GM21528 (cell line): Measurements from ENCODE around the gene SLC22A4.
A peak's percentile ranks its signal among the peaks of the same experiment; 100 is the strongest.

Experiments
- ATAC-seq: cut with Tn5 transposase; IDR thresholded peaks from one replicate; pipeline ENCODE4 v1.9.1; 2021; ENCODE audit warnings: mild to moderate bottlenecking, moderate library complexity; ENCODE audit not compliant: unreplicated experiment, low FRiP score

The SLC22A4 gene

GRCh38 chr5:132272311-132273210 lies 21.6 kb upstream of the SLC22A4 start:
- no peak for ATAC-seq

DNA sequence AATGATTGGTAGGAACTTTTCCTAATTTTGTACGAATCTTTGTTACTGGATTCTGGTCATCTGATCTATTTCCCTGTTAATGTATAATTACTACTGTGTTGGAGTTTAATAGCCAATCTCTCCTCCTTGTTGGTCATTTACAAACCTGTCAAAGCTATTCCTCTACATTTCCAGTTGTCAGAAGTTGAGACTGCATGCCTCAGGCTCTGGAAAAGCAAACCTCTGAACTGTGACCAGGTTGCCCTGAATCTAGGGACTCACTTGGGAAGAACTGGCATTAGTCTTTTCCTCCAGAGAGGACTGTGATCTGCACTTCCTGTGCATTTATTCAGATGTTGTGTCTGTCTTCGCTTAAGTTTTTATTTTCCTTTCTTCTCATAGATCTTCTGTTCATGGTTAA lies 20.6 kb upstream of the SLC22A4 start:
- no peak for ATAC-seq

DNA sequence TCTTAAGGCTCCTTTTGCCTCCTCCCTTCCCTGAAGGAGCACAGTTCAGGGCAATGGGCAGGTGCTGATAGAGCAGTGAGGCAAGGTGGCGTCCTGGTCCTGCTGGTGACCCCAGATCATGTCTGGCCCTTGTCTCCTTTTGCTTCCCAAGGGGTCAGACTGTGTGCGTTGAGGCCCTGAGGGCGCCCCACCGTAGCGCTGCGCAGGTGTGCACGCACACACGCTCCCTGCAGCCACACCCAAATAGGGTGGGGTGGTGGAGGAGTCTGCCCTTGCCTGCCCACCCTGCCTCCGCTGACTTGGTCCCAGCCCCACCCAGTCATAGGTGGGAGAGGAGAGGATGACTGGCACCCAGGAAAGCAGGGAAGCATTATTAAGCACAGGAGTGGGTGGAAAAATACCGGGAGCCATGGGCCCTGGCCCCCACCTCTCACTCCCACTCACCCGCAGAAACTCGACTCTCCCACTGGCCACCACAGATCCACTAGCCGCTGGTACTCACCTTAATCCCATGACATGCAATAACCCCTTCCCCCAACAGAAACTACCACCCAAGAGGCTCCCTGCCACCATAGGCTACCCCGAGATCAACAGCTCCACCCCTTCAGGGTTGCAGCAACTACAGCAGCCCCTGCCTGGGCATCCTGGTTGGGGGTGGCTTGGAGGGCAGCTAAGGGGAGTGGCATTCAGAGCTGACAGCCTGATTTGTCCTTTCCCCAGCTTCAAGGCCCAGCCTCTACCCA lies 20.0 kb upstream of the SLC22A4 start:
- no peak for ATAC-seq

DNA sequence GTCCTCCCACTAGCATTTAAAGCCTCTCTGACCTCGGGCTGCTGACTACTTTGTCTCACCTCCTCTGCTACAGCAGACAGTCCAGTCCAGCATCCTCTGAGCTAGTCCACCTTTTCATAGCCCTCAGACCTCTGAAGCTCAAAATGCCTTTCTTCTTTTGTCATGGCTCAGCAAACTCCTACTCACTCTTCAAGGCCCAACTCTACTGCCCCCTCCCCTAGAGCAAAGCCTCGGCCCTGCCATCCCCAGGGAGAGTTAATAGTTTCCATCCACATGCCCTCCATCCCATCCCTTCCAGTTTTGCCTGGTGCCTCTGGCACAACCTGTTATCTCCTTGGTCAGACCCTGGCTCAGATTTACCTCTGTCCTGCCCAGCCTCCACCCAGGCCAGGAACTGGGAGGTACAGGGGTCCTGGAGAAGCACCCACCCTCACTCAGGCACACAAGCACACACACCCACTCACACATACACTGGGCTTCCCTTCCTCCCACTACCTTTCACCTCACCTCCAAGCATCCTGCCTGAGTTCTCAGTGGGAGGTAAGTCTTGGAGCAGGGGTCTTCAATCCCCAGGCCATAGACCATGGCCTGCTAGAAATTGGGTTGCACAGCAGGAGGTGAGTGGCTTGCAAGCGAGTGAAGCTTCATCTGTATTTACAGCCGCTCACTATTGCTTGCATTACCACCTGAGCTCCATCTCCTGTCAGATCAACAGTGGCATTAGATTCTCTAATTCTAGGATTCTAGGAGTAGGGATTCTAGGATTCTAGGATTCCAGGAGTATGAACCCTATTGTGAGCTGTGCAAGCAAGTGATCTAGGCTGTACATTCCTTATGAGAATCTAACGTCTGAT lies 18.6 kb upstream of the SLC22A4 start:
- ATAC-seq: no peak

- no peak for ATAC-seq
Measured at GRCh38 chr5:132277256-132277655, 16.9 kb upstream of the SLC22A4 start.

GRCh38 chr5:132277971-132278853 lies 16.0 kb upstream of the SLC22A4 start:
- ATAC-seq: no peak

- ATAC-seq: no peak
Measured at GRCh38 chr5:132279801-132280200, 14.4 kb upstream of the SLC22A4 start.

DNA sequence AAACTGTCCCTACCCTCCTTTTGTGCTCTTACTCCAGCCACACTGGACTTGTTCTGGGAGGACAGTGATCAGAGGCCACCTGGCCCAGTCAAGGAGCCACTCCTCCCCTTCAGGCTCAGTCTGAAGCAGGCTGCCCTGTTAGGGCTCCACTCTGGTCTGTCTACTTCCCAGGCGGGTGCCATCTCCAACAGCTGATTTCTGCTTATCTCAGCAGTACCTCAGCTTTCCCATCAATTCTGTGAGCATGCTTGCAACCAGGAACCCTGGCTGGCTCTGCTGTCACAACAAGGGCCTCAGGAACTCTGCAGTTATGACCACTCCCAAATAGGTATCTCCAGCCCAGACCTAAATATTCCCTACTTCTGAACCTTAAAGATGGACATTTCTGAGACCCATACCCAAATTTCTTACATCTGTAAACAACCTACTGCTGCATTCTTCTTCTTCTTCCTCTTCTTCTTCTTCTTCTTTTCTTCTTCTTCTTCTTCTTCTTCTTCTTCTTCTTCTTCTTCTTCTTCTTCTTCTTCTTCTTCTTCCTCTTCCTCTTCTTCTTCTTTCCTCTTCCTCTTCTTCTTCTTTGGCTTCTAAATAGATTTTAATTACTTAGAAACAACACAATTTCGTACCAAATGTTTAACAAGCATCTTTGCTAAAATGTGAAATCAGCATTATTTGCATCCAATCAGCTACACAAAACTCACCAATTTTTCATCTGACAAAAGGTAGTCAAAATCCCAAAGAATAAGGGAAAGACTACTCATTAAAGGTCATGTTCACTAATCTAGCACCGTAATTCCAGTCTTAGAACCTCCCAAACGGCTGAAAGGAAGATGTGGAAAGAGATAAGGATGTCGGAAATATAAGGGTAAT lies 13.6 kb upstream of the SLC22A4 start:
- no peak for ATAC-seq

DNA sequence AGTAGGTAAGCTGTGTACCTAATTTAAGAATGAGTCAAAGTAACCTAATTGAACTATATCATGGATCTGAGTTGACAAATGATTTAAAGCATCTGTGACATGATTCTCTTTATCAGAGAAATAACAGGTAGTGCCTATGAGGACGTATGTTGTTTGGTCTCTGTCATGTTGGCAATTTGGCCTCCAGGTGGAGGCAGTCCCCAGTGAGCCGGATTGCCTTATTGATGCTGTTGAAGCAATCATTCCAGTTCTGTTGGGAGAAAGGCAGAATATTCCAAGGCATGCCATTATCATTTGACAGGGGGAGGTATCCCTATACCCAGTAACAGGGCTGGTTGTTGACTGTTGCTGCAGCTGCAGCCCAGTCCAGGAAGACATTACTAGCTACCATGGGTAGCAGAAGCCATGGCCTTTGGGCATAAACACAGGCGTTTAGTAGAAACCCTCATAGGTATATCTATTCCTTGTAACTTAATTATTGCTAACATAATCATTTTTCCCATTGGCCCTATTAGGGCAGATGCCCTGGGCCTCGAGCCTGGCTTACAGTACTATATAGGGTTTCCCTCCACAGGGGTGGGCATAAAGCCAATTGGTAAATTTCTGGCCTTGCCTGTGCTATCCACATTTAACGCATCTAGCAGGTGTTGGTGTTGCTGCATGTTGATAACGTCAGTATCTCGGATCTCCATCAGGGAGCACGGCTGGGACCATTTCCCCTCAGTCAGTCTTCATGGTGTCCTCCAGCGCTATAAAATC lies 12.2 kb upstream of the SLC22A4 start:
- no peak for ATAC-seq

- ATAC-seq: no peak
Measured at GRCh38 chr5:132283423-132284043, 10.7 kb upstream of the SLC22A4 start.

GRCh38 chr5:132289097-132289496 lies 5.1 kb upstream of the SLC22A4 start:
- ATAC-seq: no peak

- ATAC-seq: no peak
Measured at GRCh38 chr5:132291026-132291425, 3.2 kb upstream of the SLC22A4 start.

- ATAC-seq: peak; percentile 34
Measured at GRCh38 chr5:132293066-132293991, 865 bp upstream of the SLC22A4 start.

DNA sequence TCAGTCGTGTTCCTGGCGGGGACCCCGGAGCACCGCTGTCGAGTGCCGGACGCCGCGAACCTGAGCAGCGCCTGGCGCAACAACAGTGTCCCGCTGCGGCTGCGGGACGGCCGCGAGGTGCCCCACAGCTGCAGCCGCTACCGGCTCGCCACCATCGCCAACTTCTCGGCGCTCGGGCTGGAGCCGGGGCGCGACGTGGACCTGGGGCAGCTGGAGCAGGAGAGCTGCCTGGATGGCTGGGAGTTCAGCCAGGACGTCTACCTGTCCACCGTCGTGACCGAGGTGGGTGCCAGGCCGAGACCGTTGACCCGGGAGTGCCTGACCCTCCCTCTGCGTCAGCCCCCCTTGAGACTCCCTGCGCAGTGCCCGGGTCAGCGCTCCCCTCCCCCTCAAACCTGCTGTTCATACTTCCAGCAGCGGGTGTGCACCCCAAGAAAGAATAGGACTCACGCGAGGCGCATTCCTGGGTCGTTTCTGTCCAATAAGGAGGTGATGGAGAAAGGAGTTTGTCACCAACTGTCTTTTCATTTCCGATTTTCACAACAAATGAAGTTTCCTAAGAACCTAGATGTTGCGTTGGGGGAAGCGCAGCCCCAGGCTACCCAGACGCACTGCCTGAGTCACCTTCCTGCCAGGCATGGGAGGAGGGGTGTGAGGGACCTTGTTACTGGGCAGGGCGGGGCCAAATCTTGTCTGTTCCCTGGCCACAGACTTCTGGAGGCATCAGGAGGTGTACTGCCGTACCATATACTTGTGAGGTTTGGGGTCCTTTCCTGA lies 722 bp downstream of the SLC22A4 start:
- ATAC-seq: peak; percentile 14

GRCh38 chr5:132295505-132296411 lies 1.6 kb downstream of the SLC22A4 start:
- no peak for ATAC-seq
